A673 (cell line): ENCODE data around the gene MAP2K6. TPM values are rescaled to one million over a fixed set of nuclear protein-coding genes. Genes with fewer than 3 reads are reported as not detected.

Experiments
- BruUV-seq: library from RNA; stranded (reverse); fragments of 400-500 nt; replicated peaks from 2 replicates; lab custom pipeline; 2021; lab: Mats Ljungman, UMichigan
- CTCF ChIA-PET: fragments of 300-600 bp; sonication (Branson Sonifier 250); formaldehyde crosslinking; loops from one replicate; lab custom pipeline; 2022; ENCODE audit warnings: antibody characterized with exemption; lab: Charles Lee
- POLR2A ChIA-PET: fragments of 300-600 bp; sonication (Branson Sonifier 250); formaldehyde crosslinking; loops from one replicate; lab custom pipeline; 2022; ENCODE audit warnings: antibody characterized with exemption; ENCODE audit not compliant: low non-redundant PET; lab: Charles Lee
- DNase-seq: peaks from one replicate; pipeline ENCODE4 v3.0.0-alpha.2; 2015; ENCODE audit warnings: low spot score
- H3K27ac ChIP-seq: fragments of 200-600 bp; sonication (generic); 2 replicates; pipeline ENCODE4 v1.5.1; 2016; ENCODE audit warnings: mixed run types, low read depth, mild to moderate bottlenecking, mixed read lengths, antibody characterized with exemption, low read length; ENCODE audit not compliant: poor library complexity, severe bottlenecking
- H3K27me3 ChIP-seq: fragments of 200-600 bp; sonication (generic); replicated peaks from 2 replicates; pipeline ENCODE4 v1.6.1; 2017; ENCODE audit warnings: mixed run types, low read depth, mild to moderate bottlenecking, mixed read lengths, antibody characterized with exemption, low read length; ENCODE audit not compliant: insufficient read depth, poor library complexity
- H3K36me3 ChIP-seq: fragments of 200-600 bp; sonication (generic); 2 replicates; pipeline ENCODE4 v1.6.1; 2016; ENCODE audit warnings: mixed run types, mild to moderate bottlenecking, mixed read lengths, antibody characterized with exemption, low read length; ENCODE audit not compliant: insufficient read depth, poor library complexity, severe bottlenecking
- H3K4me1 ChIP-seq: fragments of 200-600 bp; sonication (generic); 2 replicates; pipeline ENCODE4 v1.6.1; 2017; ENCODE audit warnings: mixed run types, mild to moderate bottlenecking, mixed read lengths, antibody characterized with exemption, low read length; ENCODE audit not compliant: insufficient read depth, poor library complexity, severe bottlenecking
- H3K4me3 ChIP-seq: fragments of 200-600 bp; sonication (generic); 2 replicates; pipeline ENCODE4 v1.5.1; 2016; ENCODE audit warnings: low read depth, mixed run types, mild to moderate bottlenecking, mixed read lengths, low read length; ENCODE audit not compliant: poor library complexity, severe bottlenecking
- H3K9me3 ChIP-seq: fragments of 200-600 bp; sonication (generic); 2 replicates; pipeline ENCODE4 v1.6.1; 2016; ENCODE audit warnings: mixed run types, low read depth, mild to moderate bottlenecking, mixed read lengths, antibody characterized with exemption, low read length; ENCODE audit not compliant: poor library complexity, severe bottlenecking
- EZH2 ChIP-seq: fragments of 200-600 bp; sonication (generic); IDR thresholded peaks from 2 replicates; pipeline ENCODE4 v1.6.1; 2017; ENCODE audit warnings: borderline replicate concordance, low read depth, mild to moderate bottlenecking, mixed read lengths, antibody characterized with exemption, low read length; ENCODE audit not compliant: poor library complexity, severe bottlenecking
- intact Hi-C: fragments of 100-400 bp; cut with micrococcal nuclease; formaldehyde crosslinking; loops from one replicate; pipeline ENCODE4 v1.10.0; 2022; ENCODE audit not compliant: unreplicated experiment
- total RNA-seq: library from RNA; stranded (reverse); gene quantifications from 2 replicates; pipeline ENCODE4 v1.2.3, GENCODE V29; 2021
- TF ChIP-seq, protein P1 (sequence below): fragments of 300-800, 200-600 bp; sonication (generic); conservative IDR thresholded peaks from 2 replicates; pipeline ENCODE4 v1.5.1; 2017; ENCODE audit warnings: low read depth, mild to moderate bottlenecking, antibody characterized with exemption, low read length, moderate library complexity, mixed read lengths

Gene MAP2K6
- total RNA-seq, 1 experiment from 2014 or later = 14.1 TPM

DNA sequence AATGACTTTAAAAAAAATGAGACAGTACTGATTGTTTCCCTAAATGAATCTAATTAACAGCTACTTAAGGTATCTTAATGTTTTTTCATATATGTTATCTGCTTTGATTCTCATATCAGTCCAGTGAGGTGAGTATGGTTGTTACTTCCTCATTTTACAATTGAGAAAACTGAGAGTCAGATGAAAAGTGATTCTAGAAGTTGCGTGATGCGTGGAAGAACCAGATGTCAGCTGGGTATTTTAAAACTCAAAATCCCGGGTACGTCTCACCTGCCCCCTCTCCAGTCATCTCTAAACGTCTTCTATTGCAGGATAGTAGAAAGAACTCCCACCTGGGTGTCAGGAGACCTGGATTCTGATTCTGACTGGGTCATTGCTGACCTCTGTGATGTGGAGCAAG is 89.2 kb downstream of the MAP2K6 start:
- ChIA-PET POLR2A (interaction anchor here (0.6 kb wide), 1 partner anchor 89 kb away, joined by 4 read pairs; the partner anchor contains the start of gene MAP2K6), CTCF (no interaction called here)
- peaks cover 21% of the 10 kb centered on the region for H3K4me1 ChIP-seq
- H3K27me3 ChIP-seq = no peaks in the 10 kb centered on the region
- BruUV-seq = no TSS peak
- intact Hi-C loops = no loop called here
- H3K27ac ChIP-seq = no peak overlapping the region
- TF ChIP-seq EZH2 = no peak
- TF ChIP-seq, protein P1, sequence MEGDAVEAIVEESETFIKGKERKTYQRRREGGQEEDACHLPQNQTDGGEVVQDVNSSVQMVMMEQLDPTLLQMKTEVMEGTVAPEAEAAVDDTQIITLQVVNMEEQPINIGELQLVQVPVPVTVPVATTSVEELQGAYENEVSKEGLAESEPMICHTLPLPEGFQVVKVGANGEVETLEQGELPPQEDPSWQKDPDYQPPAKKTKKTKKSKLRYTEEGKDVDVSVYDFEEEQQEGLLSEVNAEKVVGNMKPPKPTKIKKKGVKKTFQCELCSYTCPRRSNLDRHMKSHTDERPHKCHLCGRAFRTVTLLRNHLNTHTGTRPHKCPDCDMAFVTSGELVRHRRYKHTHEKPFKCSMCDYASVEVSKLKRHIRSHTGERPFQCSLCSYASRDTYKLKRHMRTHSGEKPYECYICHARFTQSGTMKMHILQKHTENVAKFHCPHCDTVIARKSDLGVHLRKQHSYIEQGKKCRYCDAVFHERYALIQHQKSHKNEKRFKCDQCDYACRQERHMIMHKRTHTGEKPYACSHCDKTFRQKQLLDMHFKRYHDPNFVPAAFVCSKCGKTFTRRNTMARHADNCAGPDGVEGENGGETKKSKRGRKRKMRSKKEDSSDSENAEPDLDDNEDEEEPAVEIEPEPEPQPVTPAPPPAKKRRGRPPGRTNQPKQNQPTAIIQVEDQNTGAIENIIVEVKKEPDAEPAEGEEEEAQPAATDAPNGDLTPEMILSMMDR = no peak
- H3K9me3 ChIP-seq = no peaks in the 10 kb centered on the region
- H3K4me3 ChIP-seq = no peak overlapping the region
- no peak for DNase-seq
- H3K36me3 ChIP-seq = no peaks in the 10 kb centered on the region

DNA sequence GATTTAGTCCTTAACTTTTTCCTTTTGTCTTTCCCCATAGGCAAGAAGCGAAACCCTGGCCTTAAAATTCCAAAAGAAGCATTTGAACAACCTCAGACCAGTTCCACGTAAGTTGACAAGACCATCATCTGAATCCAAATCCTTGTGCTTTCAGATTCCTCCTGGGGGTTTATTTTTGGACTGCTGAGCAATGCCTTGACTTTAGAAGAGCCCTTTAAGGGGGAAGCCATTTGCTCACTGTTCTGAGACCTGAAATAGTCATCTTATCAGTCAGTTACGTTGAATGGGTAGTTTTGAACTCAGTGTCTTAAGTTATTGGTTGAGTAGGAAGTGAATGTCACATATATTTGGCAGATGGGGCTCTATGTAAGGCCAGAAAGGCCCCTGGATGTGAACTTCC is 91.2 kb downstream of the MAP2K6 start:
- intact Hi-C loops = no loop called here
- ChIA-PET CTCF (interaction anchor here (0.6 to 1.9 kb wide), 2 partner anchors 10 to 17 kb away, joined by 3 to 8 read pairs; no protein-coding TSS in a partner anchor), POLR2A (no interaction called here)
- DNase-seq = no peak
- no TSS peak for BruUV-seq
- H3K27ac ChIP-seq = no peak overlapping the region
- peaks cover 21% of the 10 kb centered on the region for H3K4me1 ChIP-seq
- no peak overlapping the region for H3K4me3 ChIP-seq
- TF ChIP-seq EZH2 = no peak
- TF ChIP-seq, protein P1 = no peak
- H3K9me3 ChIP-seq = no peaks in the 10 kb centered on the region
- H3K27me3 ChIP-seq = no peaks in the 10 kb centered on the region
- no peaks in the 10 kb centered on the region for H3K36me3 ChIP-seq

DNA sequence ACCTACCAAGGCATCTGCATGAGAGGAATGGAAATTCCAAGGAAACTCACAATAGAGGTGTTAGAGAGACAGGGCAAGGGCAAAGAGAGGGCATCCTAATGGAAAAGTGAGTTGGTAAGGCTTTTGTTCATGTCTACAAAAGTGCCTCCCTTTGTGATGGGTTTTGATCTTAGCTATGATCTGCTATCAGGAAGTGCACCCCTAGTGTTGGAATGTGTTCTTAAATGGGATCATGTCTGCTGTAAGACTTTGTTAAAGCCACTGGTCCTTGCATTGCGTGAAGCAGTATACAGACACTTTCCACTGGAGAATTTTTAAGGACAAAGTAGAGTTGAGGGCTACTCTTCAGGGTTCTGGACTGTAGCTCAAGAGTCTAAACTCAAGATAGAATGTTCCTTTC is 92.0 kb downstream of the MAP2K6 start:
- no TSS peak for BruUV-seq

More for the DNA sequence above, 92.0 kb downstream of the MAP2K6 start:
- Histone ChIP-seq H3K4me3 (no peak overlapping the region), H3K27ac (no peak overlapping the region), H3K36me3 (no peaks in the 10 kb centered on the region), H3K4me1 (peaks cover 14% of the 10 kb centered on the region), H3K9me3 (no peaks in the 10 kb centered on the region), H3K27me3 (no peaks in the 10 kb centered on the region)
- DNase-seq = peak; percentile 51
- CTCF ChIA-PET = interaction anchor here (0.6 to 1.9 kb wide), 3 partner anchors 16 to 760 kb away, joined by 3 to 8 read pairs (median 5); no protein-coding TSS in a partner anchor
- TF ChIP-seq, protein P1 = peak; percentile 61
- TF ChIP-seq EZH2 = no peak
- intact Hi-C loops = no loop called here
- POLR2A ChIA-PET = no interaction called here
